Measurements from ENCODE around the gene TSHR.

TSHR gene

GRCh38 chr14:80959496-80959895, 4.1 kb downstream of the TSHR start:
- POLR2A ChIA-PET: no interaction called here
- no peak for DNase-seq (ENCODE audit: low read depth, low spot score)
- no peak overlapping the region for H3K4me3 ChIP-seq (ENCODE audit: low read depth, low read length)
- no peak for TF ChIP-seq CTCF (IDR thresholded peaks at IDR 0.05; ENCODE audit: insufficient read depth, low read length, missing control alignments)
- CTCF ChIA-PET: interaction anchor here (1.0 to 9.6 kb wide), 2 partner anchors 28 to 211 kb away, joined by 5 to 138 read pairs; no protein-coding TSS in a partner anchor

GRCh38 chr14:80965037-80965436, 9.6 kb downstream of the TSHR start:
- TF ChIP-seq CTCF (IDR thresholded peaks at IDR 0.05; ENCODE audit: insufficient read depth, low read length, missing control alignments): no peak
- DNase-seq (ENCODE audit: low read depth, low spot score): no peak
- ChIA-PET POLR2A (no interaction called here), CTCF (interaction anchor here (2.2 to 3.9 kb wide), 2 partner anchors 10 to 23 kb away, joined by 10 to 16 read pairs; partner anchors contain the start of gene TSHR)
- no peak overlapping the region for H3K4me3 ChIP-seq (ENCODE audit: low read depth, low read length)

GRCh38 chr14:80973931-80974641, 18.7 kb downstream of the TSHR start:
- ChIA-PET CTCF (interaction anchor here (1.8 to 8.3 kb wide), 4 partner anchors 13 to 197 kb away, joined by 3 to 90 read pairs (median 25); partner anchors contain the start of gene TSHR), POLR2A (interaction anchor here (0.8 kb wide), 1 partner anchor 735 kb away, joined by 3 read pairs; no protein-coding TSS in a partner anchor)
- no peak overlapping the region for H3K4me3 ChIP-seq (ENCODE audit: low read depth, low read length)
- no peak for TF ChIP-seq CTCF (IDR thresholded peaks at IDR 0.05; ENCODE audit: insufficient read depth, low read length, missing control alignments)
- DNase-seq (ENCODE audit: low read depth, low spot score): peak; percentile 46

GRCh38 chr14:80974679-80975078, 19.3 kb downstream of the TSHR start:
- POLR2A ChIA-PET: interaction anchor here (0.8 kb wide), 1 partner anchor 735 kb away, joined by 3 read pairs; no protein-coding TSS in a partner anchor
- no peak for TF ChIP-seq CTCF (IDR thresholded peaks at IDR 0.05; ENCODE audit: insufficient read depth, low read length, missing control alignments)
- H3K4me3 ChIP-seq (ENCODE audit: low read depth, low read length): no peak overlapping the region
- CTCF ChIA-PET: interaction anchor here (2.3 to 8.3 kb wide), 3 partner anchors 12 to 197 kb away, joined by 9 to 90 read pairs (median 41); partner anchors contain the start of gene TSHR
- DNase-seq (ENCODE audit: low read depth, low spot score): no peak

- no peak for TF ChIP-seq CTCF (IDR thresholded peaks at IDR 0.05; ENCODE audit: insufficient read depth, low read length, missing control alignments)
- ChIA-PET CTCF (interaction anchor here (1.2 to 8.3 kb wide), 2 partner anchors 10 to 19 kb away, joined by 4 to 90 read pairs; no protein-coding TSS in a partner anchor), POLR2A (no interaction called here)
- no peak overlapping the region for H3K4me3 ChIP-seq (ENCODE audit: low read depth, low read length)
- no peak for DNase-seq (ENCODE audit: low read depth, low spot score)
Measured at GRCh38 chr14:80977221-80977620, 21.8 kb downstream of the TSHR start.

GRCh38 chr14:80978403-80978802, 23.0 kb downstream of the TSHR start:
- H3K4me3 ChIP-seq (ENCODE audit: low read depth, low read length): no peak overlapping the region
- CTCF ChIA-PET: interaction anchor here (0.7 to 1.2 kb wide), 3 partner anchors 9 to 18 kb away, joined by 3 to 8 read pairs (median 4); no protein-coding TSS in a partner anchor
- POLR2A ChIA-PET: no interaction called here
- DNase-seq (ENCODE audit: low read depth, low spot score): no peak
- TF ChIP-seq CTCF (IDR thresholded peaks at IDR 0.05; ENCODE audit: insufficient read depth, low read length, missing control alignments): no peak

Data from AG04449 (cell line).